DND-41 (cell line): Measurements from ENCODE around the gene PALM.

Experiments used
- ATAC-seq: fragments of 200-7000 bp; cut with Tn5 transposase; 3 replicates; pipeline ENCODE4 v1.9.1; 2021; ENCODE audit warnings: low read depth; ENCODE audit not compliant: insufficient read depth
- DNase-seq: peaks from one replicate; pipeline ENCODE4 v3.0.0-alpha.2; 2020
- H2AFZ ChIP-seq: 2 replicates; pipeline ENCODE4 v1.6.0; 2012; ENCODE audit warnings: low read depth, low read length
- H3K27ac ChIP-seq: 2 replicates; pipeline ENCODE4 v1.5.1; 2012; ENCODE audit warnings: low read length, inconsistent platforms
- H3K27me3 ChIP-seq: fragments of 200-600 bp; sonication (generic); 2 replicates; pipeline ENCODE4 v1.6.0; 2012; ENCODE audit warnings: low read length, mild to moderate bottlenecking, inconsistent platforms; ENCODE audit not compliant: insufficient read depth, poor library complexity
- H3K36me3 ChIP-seq: 2 replicates; pipeline ENCODE4 v1.5.1; 2012; ENCODE audit warnings: low read length, inconsistent platforms; ENCODE audit not compliant: insufficient read depth
- H3K4me1 ChIP-seq: 2 replicates; pipeline ENCODE4 v1.5.1; 2012; ENCODE audit warnings: mild to moderate bottlenecking, low read length; ENCODE audit not compliant: insufficient read depth
- H3K4me2 ChIP-seq: 2 replicates; pipeline ENCODE4 v1.6.0; 2012; ENCODE audit warnings: mild to moderate bottlenecking, moderate library complexity, low read length, inconsistent platforms; ENCODE audit not compliant: insufficient read depth
- H3K4me3 ChIP-seq, 2 experiments: fragments of 200-600 bp in 1 of 2; shearing (Covaris generic) in 1 of 2; 2 replicates each; pipeline ENCODE4 v1.5.1; 2012 to 2016; ENCODE audit warnings: inconsistent platforms in 2 of 2, low read length in 2 of 2, mild to moderate bottlenecking in 2 of 2, low read depth in 1 of 2, moderate library complexity in 1 of 2
- H3K79me2 ChIP-seq: 2 replicates; pipeline ENCODE4 v1.6.0; 2012; ENCODE audit warnings: low read length, inconsistent platforms; ENCODE audit not compliant: insufficient read depth
- H3K9ac ChIP-seq: 2 replicates; pipeline ENCODE4 v1.6.0; 2012; ENCODE audit warnings: low read depth, mild to moderate bottlenecking, inconsistent platforms, low read length, moderate library complexity
- H3K9me3 ChIP-seq: 2 replicates; pipeline ENCODE4 v1.5.1; 2012; ENCODE audit warnings: low read length, moderate library complexity, mild to moderate bottlenecking, inconsistent platforms; ENCODE audit not compliant: insufficient read depth, severe bottlenecking
- H4K20me1 ChIP-seq: 2 replicates; pipeline ENCODE4 v1.6.0; 2012; ENCODE audit warnings: low read length; ENCODE audit not compliant: insufficient read depth
- EZH2 ChIP-seq: IDR thresholded peaks from 3 replicates; pipeline ENCODE4 v1.6.1; 2012; ENCODE audit warnings: borderline replicate concordance, low read depth, mild to moderate bottlenecking, moderate library complexity, low read length, inconsistent platforms; ENCODE audit not compliant: severe bottlenecking
- TF ChIP-seq, protein P1 (sequence below): IDR thresholded peaks from 2 replicates; pipeline ENCODE4 v1.5.1; 2012; ENCODE audit warnings: borderline replicate concordance, low read length, moderate library complexity, mild to moderate bottlenecking; ENCODE audit not compliant: poor library complexity, severe bottlenecking; ENCODE audit errors: extremely low read depth

The PALM gene

DNA sequence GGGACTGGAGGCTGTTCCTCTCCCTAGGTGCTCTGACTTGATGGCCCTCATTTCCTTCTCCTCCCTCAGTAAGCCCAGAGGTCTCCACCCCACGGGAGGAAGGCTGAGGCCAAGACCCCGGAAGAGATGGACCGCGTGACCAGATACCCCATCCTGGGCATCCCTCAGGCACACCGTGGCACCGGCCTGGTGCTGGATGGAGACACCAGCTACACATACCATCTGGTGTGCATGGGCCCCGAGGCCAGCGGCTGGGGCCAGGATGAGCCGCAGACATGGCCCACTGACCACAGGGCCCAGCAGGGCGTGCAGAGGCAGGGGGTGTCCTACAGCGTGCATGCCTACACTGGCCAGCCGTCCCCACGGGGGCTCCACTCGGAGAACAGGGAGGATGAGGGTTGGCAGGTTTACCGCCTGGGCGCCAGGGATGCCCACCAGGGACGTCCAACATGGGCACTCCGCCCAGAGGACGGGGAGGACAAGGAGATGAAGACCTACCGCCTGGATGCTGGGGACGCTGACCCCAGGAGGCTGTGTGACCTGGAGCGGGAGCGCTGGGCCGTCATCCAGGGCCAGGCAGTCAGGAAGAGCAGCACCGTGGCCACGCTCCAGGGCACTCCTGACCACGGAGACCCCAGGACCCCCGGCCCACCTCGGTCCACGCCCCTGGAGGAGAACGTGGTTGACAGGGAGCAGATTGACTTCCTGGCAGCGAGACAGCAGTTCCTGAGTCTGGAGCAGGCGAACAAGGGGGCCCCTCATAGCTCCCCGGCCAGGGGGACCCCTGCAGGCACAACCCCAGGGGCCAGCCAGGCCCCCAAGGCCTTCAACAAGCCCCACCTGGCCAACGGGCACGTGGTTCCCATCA is 48.3 kb downstream of the PALM start:
- H3K27ac ChIP-seq = no peak overlapping the region
- no peak for DNase-seq
- H3K4me2 ChIP-seq = no peak overlapping the region

DNA sequence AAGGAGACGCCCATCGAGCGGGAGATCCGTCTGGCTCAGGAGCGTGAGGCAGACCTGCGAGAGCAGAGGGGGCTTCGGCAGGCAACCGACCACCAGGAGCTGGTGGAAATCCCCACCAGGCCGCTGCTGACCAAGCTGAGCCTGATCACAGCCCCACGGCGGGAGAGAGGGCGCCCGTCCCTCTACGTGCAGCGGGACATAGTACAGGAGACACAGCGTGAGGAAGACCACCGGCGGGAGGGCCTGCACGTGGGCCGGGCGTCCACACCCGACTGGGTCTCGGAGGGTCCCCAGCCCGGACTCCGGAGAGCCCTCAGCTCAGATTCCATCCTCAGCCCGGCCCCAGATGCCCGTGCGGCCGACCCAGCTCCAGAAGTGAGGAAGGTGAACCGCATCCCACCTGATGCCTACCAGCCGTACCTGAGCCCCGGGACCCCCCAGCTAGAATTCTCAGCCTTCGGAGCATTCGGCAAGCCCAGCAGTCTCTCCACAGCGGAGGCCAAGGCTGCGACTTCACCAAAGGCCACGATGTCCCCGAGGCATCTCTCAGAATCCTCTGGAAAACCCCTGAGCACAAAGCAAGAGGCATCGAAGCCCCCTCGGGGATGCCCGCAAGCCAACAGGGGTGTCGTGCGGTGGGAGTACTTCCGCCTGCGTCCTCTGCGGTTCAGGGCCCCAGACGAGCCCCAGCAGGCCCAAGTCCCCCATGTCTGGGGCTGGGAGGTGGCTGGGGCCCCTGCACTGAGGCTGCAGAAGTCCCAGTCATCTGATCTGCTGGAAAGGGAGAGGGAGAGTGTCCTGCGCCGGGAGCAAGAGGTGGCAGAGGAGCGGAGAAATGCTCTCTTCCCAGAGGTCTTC is 49.3 kb downstream of the PALM start:
- Histone ChIP-seq H3K9ac (no peak overlapping the region), H3K27ac (no peak overlapping the region), H3K79me2 (no peaks in the 10 kb centered on the region), H3K36me3 (no peaks in the 10 kb centered on the region), H3K4me1 (no peaks in the 10 kb centered on the region), H3K4me2 (no peak overlapping the region), H2AFZ (no peak overlapping the region), H3K4me3 (no peak overlapping the region), H3K9me3 (peaks cover 7% of the 10 kb centered on the region), H3K27me3 (no peaks in the 10 kb centered on the region), H4K20me1 (no peaks in the 10 kb centered on the region)
- DNase-seq (no peak), ATAC-seq (no peak)
- TF ChIP-seq, protein P1, sequence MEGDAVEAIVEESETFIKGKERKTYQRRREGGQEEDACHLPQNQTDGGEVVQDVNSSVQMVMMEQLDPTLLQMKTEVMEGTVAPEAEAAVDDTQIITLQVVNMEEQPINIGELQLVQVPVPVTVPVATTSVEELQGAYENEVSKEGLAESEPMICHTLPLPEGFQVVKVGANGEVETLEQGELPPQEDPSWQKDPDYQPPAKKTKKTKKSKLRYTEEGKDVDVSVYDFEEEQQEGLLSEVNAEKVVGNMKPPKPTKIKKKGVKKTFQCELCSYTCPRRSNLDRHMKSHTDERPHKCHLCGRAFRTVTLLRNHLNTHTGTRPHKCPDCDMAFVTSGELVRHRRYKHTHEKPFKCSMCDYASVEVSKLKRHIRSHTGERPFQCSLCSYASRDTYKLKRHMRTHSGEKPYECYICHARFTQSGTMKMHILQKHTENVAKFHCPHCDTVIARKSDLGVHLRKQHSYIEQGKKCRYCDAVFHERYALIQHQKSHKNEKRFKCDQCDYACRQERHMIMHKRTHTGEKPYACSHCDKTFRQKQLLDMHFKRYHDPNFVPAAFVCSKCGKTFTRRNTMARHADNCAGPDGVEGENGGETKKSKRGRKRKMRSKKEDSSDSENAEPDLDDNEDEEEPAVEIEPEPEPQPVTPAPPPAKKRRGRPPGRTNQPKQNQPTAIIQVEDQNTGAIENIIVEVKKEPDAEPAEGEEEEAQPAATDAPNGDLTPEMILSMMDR = no peak
- TF ChIP-seq EZH2 = no peak

More for the DNA sequence above, 48.3 kb downstream of the PALM start:
- TF ChIP-seq EZH2 = no peak
- TF ChIP-seq, protein P1 = no peak
- no peak overlapping the region for H3K4me3 ChIP-seq
- H3K9me3 ChIP-seq = peaks cover 7% of the 10 kb centered on the region
- no peak for ATAC-seq
- no peaks in the 10 kb centered on the region for H3K79me2 ChIP-seq
- H3K9ac ChIP-seq = no peak overlapping the region
- no peak overlapping the region for H2AFZ ChIP-seq
- H3K27me3 ChIP-seq = no peaks in the 10 kb centered on the region
- H3K36me3 ChIP-seq = no peaks in the 10 kb centered on the region
- no peaks in the 10 kb centered on the region for H3K4me1 ChIP-seq
- H4K20me1 ChIP-seq = no peaks in the 10 kb centered on the region

DNA sequence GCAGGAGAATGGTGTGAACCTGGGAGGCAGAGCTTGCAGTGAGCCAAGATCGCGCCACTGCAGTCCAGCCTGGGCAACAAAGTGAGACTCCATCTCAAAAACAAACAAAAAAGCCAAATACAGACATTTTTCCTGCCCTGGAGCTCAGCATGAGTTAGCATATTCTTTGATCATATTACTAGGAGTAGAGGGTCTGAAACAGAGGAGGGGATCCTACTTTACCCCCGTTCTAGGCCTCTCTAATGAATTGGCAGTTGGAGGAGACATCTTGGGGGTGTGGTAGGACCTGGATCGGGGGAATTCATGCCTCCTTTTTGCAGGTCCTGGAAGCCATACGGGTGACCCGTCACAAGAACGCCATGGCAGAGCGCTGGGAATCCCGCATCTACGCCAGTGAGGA is 54.4 kb downstream of the PALM start:
- no peak overlapping the region for H3K4me2 ChIP-seq
- H3K9me3 ChIP-seq = peaks cover 5% of the 10 kb centered on the region
- no peaks in the 10 kb centered on the region for H3K36me3 ChIP-seq
- H3K9ac ChIP-seq = no peak overlapping the region
- H3K4me3 ChIP-seq = no peak overlapping the region
- TF ChIP-seq EZH2 = no peak
- TF ChIP-seq, protein P1 = no peak
- no peaks in the 10 kb centered on the region for H3K4me1 ChIP-seq
- DNase-seq (no peak), ATAC-seq (no peak)
- no peaks in the 10 kb centered on the region for H3K79me2 ChIP-seq
- no peaks in the 10 kb centered on the region for H4K20me1 ChIP-seq
- H3K27ac ChIP-seq = no peak overlapping the region
- no peak overlapping the region for H2AFZ ChIP-seq
- no peaks in the 10 kb centered on the region for H3K27me3 ChIP-seq
